ENCODE results near the gene PRDM16. TPM values are rescaled to one million over a fixed set of nuclear protein-coding genes. Genes with fewer than 3 reads are reported as not detected.

Gene PRDM16
- total and polyA plus RNA-seq, 8 donors, result 9.6 to 18.0 (median 14.7) TPM

DNA sequence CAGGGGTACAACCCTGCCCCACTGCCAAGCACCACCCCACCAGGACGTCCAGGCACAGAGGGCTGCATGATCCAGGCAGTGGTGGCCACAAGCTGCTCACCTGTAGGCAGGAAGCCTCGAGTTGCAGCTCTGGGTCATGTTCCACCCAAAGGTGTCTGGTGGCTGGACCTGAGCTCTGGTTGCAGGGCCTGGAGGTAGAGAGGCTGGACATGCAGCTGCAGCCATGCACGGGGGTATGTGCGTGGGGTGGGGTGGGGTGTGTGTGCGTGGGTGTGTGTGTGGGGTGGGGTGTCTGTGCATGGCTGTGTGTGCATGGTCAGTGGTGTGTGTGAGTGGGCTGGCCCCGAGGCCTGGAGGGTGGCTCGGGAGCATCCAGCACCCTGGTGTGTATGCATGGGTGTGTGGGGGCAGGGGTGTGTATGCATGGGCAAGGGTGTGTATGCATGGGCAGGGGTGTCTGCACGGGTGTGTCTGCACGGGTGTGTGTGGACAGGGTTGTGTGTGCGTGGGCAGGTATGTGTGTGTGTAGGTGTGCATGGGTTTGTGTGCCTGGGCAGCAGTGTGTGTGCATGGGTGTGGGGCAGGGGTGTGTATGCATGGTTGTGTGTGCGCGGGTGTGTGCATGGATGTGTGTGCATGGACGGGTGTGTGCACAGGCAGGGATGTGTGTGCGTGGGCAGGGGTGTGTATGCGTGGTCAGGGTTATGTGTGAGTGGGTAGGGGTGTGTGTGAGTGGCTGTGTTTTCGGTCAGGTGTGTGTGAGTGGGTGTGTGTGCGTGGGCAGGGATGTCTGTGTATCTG lies 401.0 kb downstream of the PRDM16 start:
- intact Hi-C loops (cut with DNase I), result no loop called here
- H3K4me3 ChIP-seq, result no peak overlapping the region
- TF ChIP-seq, protein P1, sequence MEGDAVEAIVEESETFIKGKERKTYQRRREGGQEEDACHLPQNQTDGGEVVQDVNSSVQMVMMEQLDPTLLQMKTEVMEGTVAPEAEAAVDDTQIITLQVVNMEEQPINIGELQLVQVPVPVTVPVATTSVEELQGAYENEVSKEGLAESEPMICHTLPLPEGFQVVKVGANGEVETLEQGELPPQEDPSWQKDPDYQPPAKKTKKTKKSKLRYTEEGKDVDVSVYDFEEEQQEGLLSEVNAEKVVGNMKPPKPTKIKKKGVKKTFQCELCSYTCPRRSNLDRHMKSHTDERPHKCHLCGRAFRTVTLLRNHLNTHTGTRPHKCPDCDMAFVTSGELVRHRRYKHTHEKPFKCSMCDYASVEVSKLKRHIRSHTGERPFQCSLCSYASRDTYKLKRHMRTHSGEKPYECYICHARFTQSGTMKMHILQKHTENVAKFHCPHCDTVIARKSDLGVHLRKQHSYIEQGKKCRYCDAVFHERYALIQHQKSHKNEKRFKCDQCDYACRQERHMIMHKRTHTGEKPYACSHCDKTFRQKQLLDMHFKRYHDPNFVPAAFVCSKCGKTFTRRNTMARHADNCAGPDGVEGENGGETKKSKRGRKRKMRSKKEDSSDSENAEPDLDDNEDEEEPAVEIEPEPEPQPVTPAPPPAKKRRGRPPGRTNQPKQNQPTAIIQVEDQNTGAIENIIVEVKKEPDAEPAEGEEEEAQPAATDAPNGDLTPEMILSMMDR (IDR thresholded peaks at IDR 0.05), result no peak
- H3K36me3 ChIP-seq, result no peaks in the 10 kb centered on the region
- H3K27ac ChIP-seq, result no peak overlapping the region
- ATAC-seq, result no peak
- peak in 2 of 4 donors; percentile 14 to 60 for DNase-seq
- no peaks in the 10 kb centered on the region for H3K9me3 ChIP-seq
- peaks cover 0 to 4% of the 10 kb centered on the region in 2 donors for H3K4me1 ChIP-seq
- no peaks in the 10 kb centered on the region for H3K27me3 ChIP-seq

DNA sequence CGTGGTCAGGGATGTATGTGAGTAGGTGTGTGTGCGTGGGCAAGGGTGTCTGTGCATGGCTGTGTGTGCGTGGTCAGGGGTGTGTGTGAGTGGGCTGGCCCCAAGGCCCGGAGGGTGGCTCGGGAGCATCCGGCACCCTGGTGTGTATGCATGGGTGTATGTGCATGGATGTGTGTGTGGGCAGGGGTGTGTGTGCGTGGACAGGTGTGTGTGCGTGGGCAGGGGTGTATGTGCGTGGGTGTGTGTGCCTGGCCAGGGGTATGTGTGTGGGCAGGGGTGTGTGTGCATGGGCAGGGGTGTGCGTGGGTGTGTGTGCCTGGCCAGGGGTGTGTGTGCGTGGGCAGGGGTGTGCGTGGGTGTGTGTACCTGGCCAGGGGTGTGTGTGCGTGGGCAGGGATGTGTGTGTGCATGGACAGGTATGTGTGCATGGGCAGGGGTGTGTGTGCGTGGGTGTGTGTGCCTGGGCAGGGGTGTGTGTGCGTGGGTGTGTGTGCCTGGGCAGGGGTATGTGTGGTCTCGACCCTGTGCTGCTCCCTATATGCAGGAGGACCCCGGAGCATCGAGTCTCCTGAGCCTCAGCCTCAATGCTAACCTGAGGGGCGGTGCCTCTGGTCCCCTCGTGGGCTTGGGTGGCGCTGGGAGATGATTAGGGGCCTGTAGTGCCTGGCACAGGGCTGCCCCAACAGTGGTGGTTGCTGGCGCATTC lies 401.8 kb downstream of the PRDM16 start:
- Histone ChIP-seq H3K9me3 (no peaks in the 10 kb centered on the region), H3K27me3 (no peaks in the 10 kb centered on the region), H3K36me3 (no peaks in the 10 kb centered on the region), H3K4me3 (no peak overlapping the region), H3K4me1 (peaks cover 0 to 4% of the 10 kb centered on the region in 2 donors), H3K27ac (no peak overlapping the region)
- TF ChIP-seq, protein P1 (IDR thresholded peaks at IDR 0.05), result no peak
- intact Hi-C loops (cut with DNase I), result no loop called here
- no peak for ATAC-seq
- DNase-seq, result peak in 2 of 4 donors; percentile 28 to 70

GRCh38 chr1:3471356-3472087 lies 402.5 kb downstream of the PRDM16 start:
- Histone ChIP-seq H3K4me3 (no peak overlapping the region), H3K36me3 (no peaks in the 10 kb centered on the region), H3K9me3 (no peaks in the 10 kb centered on the region), H3K27me3 (no peaks in the 10 kb centered on the region), H3K4me1 (peaks cover 0 to 4% of the 10 kb centered on the region in 2 donors), H3K27ac (no peak overlapping the region)
- TF ChIP-seq, protein P1 (IDR thresholded peaks at IDR 0.05), result no peak
- peak in 2 of 4 donors; percentile 53 to 67 for DNase-seq
- intact Hi-C loops (cut with DNase I), result no loop called here
- ATAC-seq, result peak; percentile 7

DNA sequence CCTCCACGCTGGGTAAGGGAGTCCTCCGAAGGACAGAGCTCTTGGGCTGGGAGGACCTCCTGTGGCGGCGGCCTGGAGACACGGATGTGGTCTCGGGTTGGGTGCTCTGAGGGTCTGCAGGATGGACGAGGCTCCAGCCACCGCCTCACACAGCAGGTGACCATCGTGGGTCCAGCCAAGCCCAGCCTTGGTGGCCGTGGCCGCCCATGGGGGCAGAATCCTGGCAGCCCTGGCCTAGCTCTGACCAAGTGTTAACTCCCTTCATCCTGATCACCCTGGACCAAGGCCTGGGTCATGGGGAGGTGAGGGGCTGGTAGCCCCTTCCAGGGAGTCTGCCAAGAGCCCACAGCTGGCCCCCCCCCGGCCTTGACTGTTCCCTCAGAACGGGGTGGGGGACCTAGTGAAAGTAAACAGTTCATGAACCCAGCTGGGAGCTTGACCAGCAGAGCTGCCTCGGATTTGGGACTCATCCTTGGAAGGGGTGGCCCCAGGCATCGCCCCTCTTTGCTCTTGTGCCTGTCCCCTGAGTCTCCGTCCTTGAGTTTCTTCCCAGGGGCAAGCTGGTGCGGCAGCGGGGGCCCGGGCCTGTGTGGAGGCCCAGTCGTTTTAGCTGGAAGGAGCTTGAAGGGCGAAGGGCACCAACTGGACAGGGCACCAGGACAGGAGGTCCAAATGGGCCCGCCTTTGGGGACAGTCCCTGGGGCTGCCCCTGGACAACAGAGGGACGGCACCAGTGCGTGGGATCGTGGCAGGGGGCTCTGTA lies 403.3 kb downstream of the PRDM16 start:
- no peaks in the 10 kb centered on the region for H3K27me3 ChIP-seq
- no peak overlapping the region for H3K27ac ChIP-seq
- no peak overlapping the region for H3K4me3 ChIP-seq
- H3K36me3 ChIP-seq, result no peaks in the 10 kb centered on the region
- DNase-seq (peak in 1 of 4 donors; percentile 74), ATAC-seq (no peak)
- no peaks in the 10 kb centered on the region for H3K9me3 ChIP-seq
- TF ChIP-seq, protein P1 (IDR thresholded peaks at IDR 0.05), result no peak
- intact Hi-C loops (cut with DNase I), result no loop called here
- H3K4me1 ChIP-seq, result peaks cover 0 to 4% of the 10 kb centered on the region in 2 donors

Data from left lung (tissue), 10 donors.